ENCODE results near the gene CLCN6. TPM values are rescaled to one million over a fixed set of nuclear protein-coding genes. Genes with fewer than 3 reads are reported as not detected.

Gene CLCN6
- total and polyA plus RNA-seq, 2 donors from 2014 or later = 7.1 to 26.0 TPM

- intact Hi-C loops (cut with DNase I) = no loop called here
- FAIRE-seq = no peak
- no peak overlapping the region for H3K27ac ChIP-seq (ENCODE audit: low read depth in 2 of 2, low read length in 2 of 2)
These were observed 77.0 kb downstream of the CLCN6 start for GRCh38 chr1:11882814-11883538.

GRCh38 chr1:11885916-11886315 is 79.9 kb downstream of the CLCN6 start:
- no peak for TF ChIP-seq CTCF (IDR thresholded peaks at IDR 0.05; ENCODE audit: borderline replicate concordance, extremely low read depth, insufficient read depth)
- no peaks in the 10 kb centered on the region for H3K36me3 ChIP-seq (ENCODE audit: control insufficient read depth in 2 of 3, insufficient read depth in 3 of 3, low read length in 3 of 3)
- H3K9me3 ChIP-seq (ENCODE audit: control insufficient read depth in 2 of 3, insufficient read depth in 1 of 3, low read length in 3 of 3) = no peaks in the 10 kb centered on the region
- H3K9ac ChIP-seq (ENCODE audit: low read length in 3 of 3) = no peak overlapping the region
- intact Hi-C loops (cut with DNase I) = no loop called here
- no peaks in the 10 kb centered on the region for H3K27me3 ChIP-seq (ENCODE audit: control insufficient read depth, insufficient read depth, low read length)
- FAIRE-seq (no peak), DNase-seq (peak in 2 of 5 donors; percentile 29 to 30)
- no peak overlapping the region for H3K27ac ChIP-seq (ENCODE audit: low read depth in 2 of 2, low read length in 2 of 2)
- H3K4me3 ChIP-seq (ENCODE audit: low read length in 3 of 3) = no peak overlapping the region
- H3K4me1 ChIP-seq (ENCODE audit: control insufficient read depth in 2 of 3, insufficient read depth in 2 of 3, low read depth in 1 of 3, low read length in 3 of 3) = peaks cover 0 to 6% (median 0%) of the 10 kb centered on the region in 3 donors

More at GRCh38 chr1:11882814-11883538, 77.0 kb downstream of the CLCN6 start:
- no peaks in the 10 kb centered on the region for H3K27me3 ChIP-seq (ENCODE audit: control insufficient read depth, insufficient read depth, low read length)
- no peaks in the 10 kb centered on the region for H3K9me3 ChIP-seq (ENCODE audit: control insufficient read depth in 2 of 3, insufficient read depth in 1 of 3, low read length in 3 of 3)
- H3K4me3 ChIP-seq (ENCODE audit: low read length in 3 of 3) = no peak overlapping the region
- no peak for TF ChIP-seq CTCF (IDR thresholded peaks at IDR 0.05; ENCODE audit: borderline replicate concordance, extremely low read depth, insufficient read depth)
- peak; percentile 43 to 69 (median 64) for DNase-seq
- no peak overlapping the region for H3K9ac ChIP-seq (ENCODE audit: low read length in 3 of 3)
- H3K4me1 ChIP-seq (ENCODE audit: control insufficient read depth in 2 of 3, insufficient read depth in 2 of 3, low read depth in 1 of 3, low read length in 3 of 3) = peaks cover 0 to 10% (median 0%) of the 10 kb centered on the region in 3 donors
- no peaks in the 10 kb centered on the region for H3K36me3 ChIP-seq (ENCODE audit: control insufficient read depth in 2 of 3, insufficient read depth in 3 of 3, low read length in 3 of 3)

- DNase-seq = no peak
These were observed 81.1 kb downstream of the CLCN6 start for GRCh38 chr1:11886986-11887665.

More at GRCh38 chr1:11886986-11887665, 81.1 kb downstream of the CLCN6 start:
- no peaks in the 10 kb centered on the region for H3K27me3 ChIP-seq (ENCODE audit: control insufficient read depth, insufficient read depth, low read length)
- no peaks in the 10 kb centered on the region for H3K36me3 ChIP-seq (ENCODE audit: control insufficient read depth in 2 of 3, insufficient read depth in 3 of 3, low read length in 3 of 3)
- FAIRE-seq = no peak
- TF ChIP-seq CTCF (IDR thresholded peaks at IDR 0.05; ENCODE audit: borderline replicate concordance, extremely low read depth, insufficient read depth) = no peak
- H3K4me3 ChIP-seq (ENCODE audit: low read length in 3 of 3) = no peak overlapping the region
- H3K9ac ChIP-seq (ENCODE audit: low read length in 3 of 3) = no peak overlapping the region
- peaks cover 0 to 3% (median 0%) of the 10 kb centered on the region in 3 donors for H3K4me1 ChIP-seq (ENCODE audit: control insufficient read depth in 2 of 3, insufficient read depth in 2 of 3, low read depth in 1 of 3, low read length in 3 of 3)
- intact Hi-C loops (cut with DNase I) = no loop called here
- no peaks in the 10 kb centered on the region for H3K9me3 ChIP-seq (ENCODE audit: control insufficient read depth in 2 of 3, insufficient read depth in 1 of 3, low read length in 3 of 3)
- H3K27ac ChIP-seq (ENCODE audit: low read depth in 2 of 2, low read length in 2 of 2) = no peak overlapping the region
